A673 (cell line): Measurements from ENCODE around the gene SKI. TPM values are rescaled to one million over a fixed set of nuclear protein-coding genes. Genes with fewer than 3 reads are reported as not detected.

ENCODE experiments used
- BruUV-seq: library from RNA; stranded (reverse); fragments of 400-500 nt; replicated peaks from 2 replicates; lab custom pipeline; 2021; lab: Mats Ljungman, UMichigan
- CTCF ChIA-PET: fragments of 300-600 bp; sonication (Branson Sonifier 250); formaldehyde crosslinking; loops from one replicate; lab custom pipeline; 2022; ENCODE audit warnings: antibody characterized with exemption; lab: Charles Lee
- POLR2A ChIA-PET: fragments of 300-600 bp; sonication (Branson Sonifier 250); formaldehyde crosslinking; loops from one replicate; lab custom pipeline; 2022; ENCODE audit warnings: antibody characterized with exemption; ENCODE audit not compliant: low non-redundant PET; lab: Charles Lee
- DNase-seq: peaks from one replicate; pipeline ENCODE4 v3.0.0-alpha.2; 2015; ENCODE audit warnings: low spot score
- H3K27ac ChIP-seq: fragments of 200-600 bp; sonication (generic); 2 replicates; pipeline ENCODE4 v1.5.1; 2016; ENCODE audit warnings: mixed run types, low read depth, mild to moderate bottlenecking, mixed read lengths, antibody characterized with exemption, low read length; ENCODE audit not compliant: poor library complexity, severe bottlenecking
- H3K27me3 ChIP-seq: fragments of 200-600 bp; sonication (generic); replicated peaks from 2 replicates; pipeline ENCODE4 v1.6.1; 2017; ENCODE audit warnings: mixed run types, low read depth, mild to moderate bottlenecking, mixed read lengths, antibody characterized with exemption, low read length; ENCODE audit not compliant: insufficient read depth, poor library complexity
- H3K36me3 ChIP-seq: fragments of 200-600 bp; sonication (generic); 2 replicates; pipeline ENCODE4 v1.6.1; 2016; ENCODE audit warnings: mixed run types, mild to moderate bottlenecking, mixed read lengths, antibody characterized with exemption, low read length; ENCODE audit not compliant: insufficient read depth, poor library complexity, severe bottlenecking
- H3K4me1 ChIP-seq: fragments of 200-600 bp; sonication (generic); 2 replicates; pipeline ENCODE4 v1.6.1; 2017; ENCODE audit warnings: mixed run types, mild to moderate bottlenecking, mixed read lengths, antibody characterized with exemption, low read length; ENCODE audit not compliant: insufficient read depth, poor library complexity, severe bottlenecking
- H3K4me3 ChIP-seq: fragments of 200-600 bp; sonication (generic); 2 replicates; pipeline ENCODE4 v1.5.1; 2016; ENCODE audit warnings: low read depth, mixed run types, mild to moderate bottlenecking, mixed read lengths, low read length; ENCODE audit not compliant: poor library complexity, severe bottlenecking
- H3K9me3 ChIP-seq: fragments of 200-600 bp; sonication (generic); 2 replicates; pipeline ENCODE4 v1.6.1; 2016; ENCODE audit warnings: mixed run types, low read depth, mild to moderate bottlenecking, mixed read lengths, antibody characterized with exemption, low read length; ENCODE audit not compliant: poor library complexity, severe bottlenecking
- EZH2 ChIP-seq: fragments of 200-600 bp; sonication (generic); IDR thresholded peaks from 2 replicates; pipeline ENCODE4 v1.6.1; 2017; ENCODE audit warnings: borderline replicate concordance, low read depth, mild to moderate bottlenecking, mixed read lengths, antibody characterized with exemption, low read length; ENCODE audit not compliant: poor library complexity, severe bottlenecking
- intact Hi-C: fragments of 100-400 bp; cut with micrococcal nuclease; formaldehyde crosslinking; loops from one replicate; pipeline ENCODE4 v1.10.0; 2022; ENCODE audit not compliant: unreplicated experiment
- total RNA-seq: library from RNA; stranded (reverse); gene quantifications from 2 replicates; pipeline ENCODE4 v1.2.3, GENCODE V29; 2021
- TF ChIP-seq, protein P1 (sequence below): fragments of 300-800, 200-600 bp; sonication (generic); conservative IDR thresholded peaks from 2 replicates; pipeline ENCODE4 v1.5.1; 2017; ENCODE audit warnings: low read depth, mild to moderate bottlenecking, antibody characterized with exemption, low read length, moderate library complexity, mixed read lengths

The SKI gene
- total RNA-seq, 1 experiment from 2014 or later: 88.1 TPM

DNA sequence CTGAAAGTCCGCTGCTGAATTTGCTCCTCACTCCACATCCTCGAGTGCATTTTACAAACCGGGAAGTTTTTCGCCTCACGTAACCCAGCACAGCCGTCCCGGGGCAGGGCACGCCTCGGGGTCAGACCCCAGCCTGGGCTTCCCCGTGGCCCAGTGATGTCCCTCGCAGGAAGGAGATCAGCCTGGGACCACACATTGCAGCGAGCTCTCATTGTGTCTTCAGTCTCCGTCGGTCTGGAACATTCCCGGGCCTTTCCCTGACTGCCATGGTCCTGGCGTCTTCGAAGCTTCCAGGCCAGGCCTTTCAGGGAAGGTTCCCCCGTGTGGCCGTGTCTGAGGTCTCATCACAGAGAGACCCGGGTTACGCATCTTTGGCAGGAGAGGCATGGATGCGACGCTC is 119.8 kb downstream of the SKI start:
- no TSS peak for BruUV-seq
- Histone ChIP-seq H3K27ac (no peak overlapping the region), H3K4me3 (no peak overlapping the region), H3K36me3 (no peaks in the 10 kb centered on the region), H3K27me3 (no peaks in the 10 kb centered on the region), H3K9me3 (no peaks in the 10 kb centered on the region), H3K4me1 (no peaks in the 10 kb centered on the region)
- no peak for DNase-seq
- ChIA-PET POLR2A (no interaction called here), CTCF (no interaction called here)
- intact Hi-C loops: no loop called here
- TF ChIP-seq, protein P1, sequence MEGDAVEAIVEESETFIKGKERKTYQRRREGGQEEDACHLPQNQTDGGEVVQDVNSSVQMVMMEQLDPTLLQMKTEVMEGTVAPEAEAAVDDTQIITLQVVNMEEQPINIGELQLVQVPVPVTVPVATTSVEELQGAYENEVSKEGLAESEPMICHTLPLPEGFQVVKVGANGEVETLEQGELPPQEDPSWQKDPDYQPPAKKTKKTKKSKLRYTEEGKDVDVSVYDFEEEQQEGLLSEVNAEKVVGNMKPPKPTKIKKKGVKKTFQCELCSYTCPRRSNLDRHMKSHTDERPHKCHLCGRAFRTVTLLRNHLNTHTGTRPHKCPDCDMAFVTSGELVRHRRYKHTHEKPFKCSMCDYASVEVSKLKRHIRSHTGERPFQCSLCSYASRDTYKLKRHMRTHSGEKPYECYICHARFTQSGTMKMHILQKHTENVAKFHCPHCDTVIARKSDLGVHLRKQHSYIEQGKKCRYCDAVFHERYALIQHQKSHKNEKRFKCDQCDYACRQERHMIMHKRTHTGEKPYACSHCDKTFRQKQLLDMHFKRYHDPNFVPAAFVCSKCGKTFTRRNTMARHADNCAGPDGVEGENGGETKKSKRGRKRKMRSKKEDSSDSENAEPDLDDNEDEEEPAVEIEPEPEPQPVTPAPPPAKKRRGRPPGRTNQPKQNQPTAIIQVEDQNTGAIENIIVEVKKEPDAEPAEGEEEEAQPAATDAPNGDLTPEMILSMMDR: no peak
- TF ChIP-seq EZH2: no peak

DNA sequence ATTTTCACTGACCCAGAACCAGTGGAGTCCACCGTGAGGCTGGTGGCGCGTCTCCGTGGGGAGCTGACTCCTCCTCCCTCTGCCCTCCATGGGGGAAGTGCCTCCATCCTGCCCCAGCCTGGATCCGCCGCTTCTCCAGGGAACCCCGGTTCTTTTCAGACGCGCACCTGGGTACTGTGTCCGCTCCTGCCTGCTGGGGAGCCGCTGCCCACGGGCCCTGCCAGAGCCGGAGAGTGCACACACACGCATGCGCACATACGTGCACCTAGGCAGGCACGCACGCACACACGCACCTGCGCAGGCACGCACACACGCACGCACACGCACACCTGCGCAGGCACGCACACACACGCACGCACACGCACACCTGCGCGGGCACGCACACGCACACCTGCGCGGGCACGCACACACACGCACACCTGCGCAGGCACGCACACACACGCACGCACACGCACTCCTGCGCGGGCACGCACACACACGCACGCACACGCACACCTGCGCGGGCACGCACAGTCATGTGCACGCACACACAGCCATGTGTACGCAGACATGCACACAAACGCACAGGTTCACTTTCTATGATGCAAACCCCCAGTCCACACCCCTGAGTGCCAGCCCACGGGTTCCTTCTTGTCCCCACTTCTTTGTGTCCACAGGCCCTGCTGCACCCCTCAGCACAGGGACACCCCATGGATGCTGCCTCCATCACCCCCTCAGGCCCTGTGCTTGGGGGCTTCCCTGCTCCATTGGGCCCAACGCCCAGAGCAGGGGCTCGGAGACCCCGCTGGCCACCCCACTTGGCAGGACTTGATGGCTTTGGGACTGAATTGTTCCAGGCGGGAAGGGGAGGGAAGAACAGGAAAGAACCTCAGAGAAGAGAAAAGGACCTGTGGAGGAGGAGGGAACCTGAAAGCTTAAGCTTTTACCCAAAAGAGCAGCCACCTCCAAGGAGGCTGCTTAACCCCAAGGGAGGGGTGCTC is 120.5 kb downstream of the SKI start:
- H3K27ac ChIP-seq: no peak overlapping the region
- no peak overlapping the region for H3K4me3 ChIP-seq
- POLR2A ChIA-PET: no interaction called here
- no peaks in the 10 kb centered on the region for H3K4me1 ChIP-seq
- H3K36me3 ChIP-seq: no peaks in the 10 kb centered on the region
- CTCF ChIA-PET: no interaction called here
- no peaks in the 10 kb centered on the region for H3K27me3 ChIP-seq
- intact Hi-C loops: no loop called here
- DNase-seq: no peak
- TF ChIP-seq, protein P1: no peak
- TF ChIP-seq EZH2: no peak
- H3K9me3 ChIP-seq: no peaks in the 10 kb centered on the region
- no TSS peak for BruUV-seq

DNA sequence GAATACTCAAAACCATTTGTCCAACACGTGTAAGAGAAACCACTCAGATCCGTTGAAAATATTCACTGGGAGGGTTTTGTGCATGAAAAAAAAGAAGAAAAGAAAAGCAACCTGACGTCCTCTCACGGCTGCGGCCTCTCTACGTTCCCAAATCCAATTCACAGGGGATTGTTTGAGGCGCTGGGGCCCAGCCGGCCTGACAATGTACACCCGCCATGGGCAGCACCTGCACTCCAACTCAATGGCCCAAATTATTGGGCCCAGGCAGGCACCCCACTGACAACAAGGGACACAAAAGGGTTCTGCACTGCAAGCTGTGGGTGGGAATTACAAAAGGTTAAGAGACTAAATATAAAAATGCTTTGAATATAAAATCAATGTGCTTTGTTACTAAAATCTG is 121.7 kb downstream of the SKI start:
- intact Hi-C loops: no loop called here
- ChIA-PET CTCF (no interaction called here), POLR2A (no interaction called here)
- Histone ChIP-seq H3K27ac (no peak overlapping the region), H3K9me3 (no peaks in the 10 kb centered on the region), H3K36me3 (no peaks in the 10 kb centered on the region), H3K4me1 (no peaks in the 10 kb centered on the region), H3K27me3 (no peaks in the 10 kb centered on the region), H3K4me3 (no peak overlapping the region)
- no TSS peak for BruUV-seq
- no peak for DNase-seq
- TF ChIP-seq EZH2: no peak
- TF ChIP-seq, protein P1: no peak
